ENCODE data around the gene ASCL4.

Gene ASCL4

GRCh38 chr12:107776171-107776570 lies 1.7 kb downstream of the ASCL4 start:
- H2BK12ac ChIP-seq (ENCODE audit: low read length in 2 of 2): no peak overlapping the region
- 42% methylated on average over 3 of the region's 6 CpGs for WGBS
- H2BK5ac ChIP-seq (ENCODE audit: low read depth, low read length, poor library complexity, severe bottlenecking): no peak overlapping the region

GRCh38 chr12:107778383-107779025 lies 4.0 kb downstream of the ASCL4 start:
- Histone ChIP-seq H2AK5ac (ENCODE audit: low read length, severe bottlenecking) (no peak overlapping the region), H3K4me1 (ENCODE audit: control insufficient read depth, insufficient read depth, low read depth, low read length) (peaks cover 5% of the 10 kb centered on the region), H3K27ac (ENCODE audit: low read length, poor library complexity, severe bottlenecking) (no peak overlapping the region), H2BK5ac (ENCODE audit: low read depth, low read length, poor library complexity, severe bottlenecking) (no peak overlapping the region), H4K8ac (ENCODE audit: low read length) (no peak overlapping the region), H2AFZ (ENCODE audit: low read depth, low read length) (no peak overlapping the region), H3K9ac (ENCODE audit: low read length) (no peak overlapping the region), H3K9me3 (ENCODE audit: control insufficient read depth, low read length) (no peaks in the 10 kb centered on the region), H2BK12ac (ENCODE audit: low read length in 2 of 2) (no peak overlapping the region), H3K27me3 (ENCODE audit: control insufficient read depth in 1 of 2, insufficient read depth in 1 of 2, low read length in 2 of 2) (peaks cover 42 to 59% of the 10 kb centered on the region in 2 experiments), H2BK120ac (ENCODE audit: low read depth, low read length) (no peak overlapping the region), H2BK15ac (ENCODE audit: low read depth, poor library complexity, severe bottlenecking) (no peak overlapping the region), H4K91ac (ENCODE audit: low read length) (no peak overlapping the region), H3K14ac (ENCODE audit: low read length in 2 of 2) (no peak overlapping the region), H3K4me3 (ENCODE audit: insufficient read depth in 1 of 2, low read depth in 1 of 2, low read length in 2 of 2) (no peak overlapping the region), H3K36me3 (ENCODE audit: control insufficient read depth in 1 of 2, insufficient read depth in 2 of 2, low read depth in 1 of 2, low read length in 2 of 2) (no peaks in the 10 kb centered on the region), H3K23ac (ENCODE audit: low read length in 2 of 2) (no peak overlapping the region), H3K79me1 (replicated peaks; ENCODE audit: low read length, poor library complexity, severe bottlenecking) (no peaks in the 10 kb centered on the region), H3K4me2 (ENCODE audit: low read length, poor library complexity, severe bottlenecking) (no peak overlapping the region), H3K4ac (ENCODE audit: low read depth in 1 of 2, low read length in 2 of 2) (no peak overlapping the region), H3K18ac (ENCODE audit: low read depth in 1 of 2, low read length in 2 of 2) (no peak overlapping the region)
- 67% methylated on average over 9 of the region's 11 CpGs for WGBS
- DNase-seq: no peak

More at GRCh38 chr12:107776171-107776570, 1.7 kb downstream of the ASCL4 start:
- no peaks in the 10 kb centered on the region for H3K79me1 ChIP-seq (replicated peaks; ENCODE audit: low read length, poor library complexity, severe bottlenecking)
- H3K18ac ChIP-seq (ENCODE audit: low read depth in 1 of 2, low read length in 2 of 2): no peak overlapping the region
- H3K4me3 ChIP-seq (ENCODE audit: insufficient read depth in 1 of 2, low read depth in 1 of 2, low read length in 2 of 2): no peak overlapping the region
- H3K4ac ChIP-seq (ENCODE audit: low read depth in 1 of 2, low read length in 2 of 2): no peak overlapping the region
- no peaks in the 10 kb centered on the region for H3K9me3 ChIP-seq (ENCODE audit: control insufficient read depth, low read length)
- no peak for DNase-seq
- no peak overlapping the region for H3K4me2 ChIP-seq (ENCODE audit: low read length, poor library complexity, severe bottlenecking)
- H3K27me3 ChIP-seq (ENCODE audit: control insufficient read depth in 1 of 2, insufficient read depth in 1 of 2, low read length in 2 of 2): peaks cover 45 to 62% of the 10 kb centered on the region in 2 experiments
- H3K9ac ChIP-seq (ENCODE audit: low read length): no peak overlapping the region
- no peak overlapping the region for H3K14ac ChIP-seq (ENCODE audit: low read length in 2 of 2)
- no peak overlapping the region for H3K23ac ChIP-seq (ENCODE audit: low read length in 2 of 2)
- no peak overlapping the region for H4K91ac ChIP-seq (ENCODE audit: low read length)
- no peak overlapping the region for H4K8ac ChIP-seq (ENCODE audit: low read length)
- no peak overlapping the region for H2AK5ac ChIP-seq (ENCODE audit: low read length, severe bottlenecking)
- no peak overlapping the region for H3K27ac ChIP-seq (ENCODE audit: low read length, poor library complexity, severe bottlenecking)
- peaks cover 5% of the 10 kb centered on the region for H3K4me1 ChIP-seq (ENCODE audit: control insufficient read depth, insufficient read depth, low read depth, low read length)
- no peaks in the 10 kb centered on the region for H3K36me3 ChIP-seq (ENCODE audit: control insufficient read depth in 1 of 2, insufficient read depth in 2 of 2, low read depth in 1 of 2, low read length in 2 of 2)
- H2AFZ ChIP-seq (ENCODE audit: low read depth, low read length): no peak overlapping the region
- H2BK120ac ChIP-seq (ENCODE audit: low read depth, low read length): no peak overlapping the region
- no peak overlapping the region for H2BK15ac ChIP-seq (ENCODE audit: low read depth, poor library complexity, severe bottlenecking)

- Histone ChIP-seq H3K4me2 (ENCODE audit: low read length, poor library complexity, severe bottlenecking) (no peak overlapping the region), H3K79me1 (replicated peaks; ENCODE audit: low read length, poor library complexity, severe bottlenecking) (no peaks in the 10 kb centered on the region), H4K8ac (ENCODE audit: low read length) (no peak overlapping the region), H2AK5ac (ENCODE audit: low read length, severe bottlenecking) (no peak overlapping the region), H3K14ac (ENCODE audit: low read length in 2 of 2) (no peak overlapping the region), H3K27ac (ENCODE audit: low read length, poor library complexity, severe bottlenecking) (no peak overlapping the region), H3K9me3 (ENCODE audit: control insufficient read depth, low read length) (no peaks in the 10 kb centered on the region), H4K91ac (ENCODE audit: low read length) (no peak overlapping the region), H3K27me3 (ENCODE audit: control insufficient read depth in 1 of 2, insufficient read depth in 1 of 2, low read length in 2 of 2) (peaks cover 36 to 52% of the 10 kb centered on the region in 2 experiments), H3K36me3 (ENCODE audit: control insufficient read depth in 1 of 2, insufficient read depth in 2 of 2, low read depth in 1 of 2, low read length in 2 of 2) (no peaks in the 10 kb centered on the region), H2AFZ (ENCODE audit: low read depth, low read length) (no peak overlapping the region), H3K23ac (ENCODE audit: low read length in 2 of 2) (no peak overlapping the region), H3K4ac (ENCODE audit: low read depth in 1 of 2, low read length in 2 of 2) (no peak overlapping the region), H3K18ac (ENCODE audit: low read depth in 1 of 2, low read length in 2 of 2) (no peak overlapping the region), H3K9ac (ENCODE audit: low read length) (no peak overlapping the region), H3K4me1 (ENCODE audit: control insufficient read depth, insufficient read depth, low read depth, low read length) (peaks cover 5% of the 10 kb centered on the region), H2BK5ac (ENCODE audit: low read depth, low read length, poor library complexity, severe bottlenecking) (no peak overlapping the region), H2BK12ac (ENCODE audit: low read length in 2 of 2) (no peak overlapping the region), H3K4me3 (ENCODE audit: insufficient read depth in 1 of 2, low read depth in 1 of 2, low read length in 2 of 2) (no peak overlapping the region), H2BK120ac (ENCODE audit: low read depth, low read length) (no peak overlapping the region), H2BK15ac (ENCODE audit: low read depth, poor library complexity, severe bottlenecking) (no peak overlapping the region)
- WGBS: 66% methylated on average over 7 of the region's 7 CpGs
- no peak for DNase-seq
Measured at GRCh38 chr12:107779077-107779831, 4.8 kb downstream of the ASCL4 start.

GRCh38 chr12:107780298-107780697 lies 5.8 kb downstream of the ASCL4 start:
- Histone ChIP-seq H4K8ac (ENCODE audit: low read length) (no peak overlapping the region), H2BK12ac (ENCODE audit: low read length in 2 of 2) (no peak overlapping the region), H3K9ac (ENCODE audit: low read length) (no peak overlapping the region), H2AK5ac (ENCODE audit: low read length, severe bottlenecking) (no peak overlapping the region), H3K4ac (ENCODE audit: low read depth in 1 of 2, low read length in 2 of 2) (no peak overlapping the region), H3K23ac (ENCODE audit: low read length in 2 of 2) (no peak overlapping the region), H2BK120ac (ENCODE audit: low read depth, low read length) (no peak overlapping the region), H3K4me1 (ENCODE audit: control insufficient read depth, insufficient read depth, low read depth, low read length) (peaks cover 2% of the 10 kb centered on the region), H3K27me3 (ENCODE audit: control insufficient read depth in 1 of 2, insufficient read depth in 1 of 2, low read length in 2 of 2) (peaks cover 26 to 41% of the 10 kb centered on the region in 2 experiments), H3K36me3 (ENCODE audit: control insufficient read depth in 1 of 2, insufficient read depth in 2 of 2, low read depth in 1 of 2, low read length in 2 of 2) (no peaks in the 10 kb centered on the region), H4K91ac (ENCODE audit: low read length) (no peak overlapping the region), H3K14ac (ENCODE audit: low read length in 2 of 2) (no peak overlapping the region), H3K9me3 (ENCODE audit: control insufficient read depth, low read length) (no peaks in the 10 kb centered on the region), H3K4me2 (ENCODE audit: low read length, poor library complexity, severe bottlenecking) (no peak overlapping the region), H3K4me3 (ENCODE audit: insufficient read depth in 1 of 2, low read depth in 1 of 2, low read length in 2 of 2) (no peak overlapping the region), H2AFZ (ENCODE audit: low read depth, low read length) (no peak overlapping the region), H3K27ac (ENCODE audit: low read length, poor library complexity, severe bottlenecking) (no peak overlapping the region), H3K18ac (ENCODE audit: low read depth in 1 of 2, low read length in 2 of 2) (no peak overlapping the region), H2BK5ac (ENCODE audit: low read depth, low read length, poor library complexity, severe bottlenecking) (no peak overlapping the region), H3K79me1 (replicated peaks; ENCODE audit: low read length, poor library complexity, severe bottlenecking) (no peaks in the 10 kb centered on the region), H2BK15ac (ENCODE audit: low read depth, poor library complexity, severe bottlenecking) (no peak overlapping the region)
- DNase-seq: no peak
- 60% methylated on average over 1 of the region's 1 CpG for WGBS

Measured in mesenchymal stem cell (in vitro differentiated cells and primary cell).